Measurements from ENCODE around the gene MYL4. TPM values are rescaled to one million over a fixed set of nuclear protein-coding genes. Genes with fewer than 3 reads are reported as not detected.
"Not testable (repeated sequence)": the region's sequence is repeated elsewhere in the genome, so short reads cannot be mapped to it uniquely, and the experiment has no call there.

MYL4 gene
- total and polyA plus RNA-seq, 4 donors = 0.49 to 9.0 (median 0.56) TPM

- no peak for ATAC-seq (ENCODE audit: insufficient read depth, low FRiP score)
- H3K36me3 ChIP-seq (ENCODE audit: control insufficient read depth in 4 of 4, insufficient read depth in 4 of 4, low read length in 4 of 4) = peaks cover 10 to 28% (median 14%) of the 10 kb centered on the region in 4 donors
These were observed 36.2 kb upstream of the MYL4 start for GRCh38 chr17:47172696-47173565.

GRCh38 chr17:47174823-47175222 lies 34.3 kb upstream of the MYL4 start:
- H3K27me3 ChIP-seq (ENCODE audit: control insufficient read depth in 3 of 3, insufficient read depth in 3 of 3, low read length in 2 of 3); H3K9me3 ChIP-seq (ENCODE audit: control insufficient read depth in 4 of 4, insufficient read depth in 3 of 4, low read length in 3 of 4); H3K4me3 ChIP-seq; H3K27ac ChIP-seq (ENCODE audit: low read depth in 1 of 2, low read length in 1 of 2); DNase-seq; ATAC-seq (ENCODE audit: insufficient read depth, low FRiP score); H3K9ac ChIP-seq (ENCODE audit: insufficient read depth in 1 of 2, low read length in 2 of 2); H3K4me1 ChIP-seq (ENCODE audit: control insufficient read depth in 5 of 5, insufficient read depth in 5 of 5, low read length in 5 of 5): not testable (repeated sequence)
- peaks cover 10 to 27% (median 12%) of the 10 kb centered on the region in 4 donors for H3K36me3 ChIP-seq (ENCODE audit: control insufficient read depth in 4 of 4, insufficient read depth in 4 of 4, low read length in 4 of 4)
- 95 to 96% methylated on average over 8 of the region's 8 CpGs for WGBS, 2 donors

More at GRCh38 chr17:47172696-47173565, 36.2 kb upstream of the MYL4 start:
- 82 to 85% methylated on average over 2 of the region's 2 CpGs for WGBS, 2 donors
- no peaks in the 10 kb centered on the region for H3K9me3 ChIP-seq (ENCODE audit: control insufficient read depth in 4 of 4, insufficient read depth in 3 of 4, low read length in 3 of 4)
- no peaks in the 10 kb centered on the region for H3K27me3 ChIP-seq (ENCODE audit: control insufficient read depth in 3 of 3, insufficient read depth in 3 of 3, low read length in 2 of 3)
- H3K27ac ChIP-seq (ENCODE audit: low read depth in 1 of 2, low read length in 1 of 2) = no peak overlapping the region
- H3K4me3 ChIP-seq = no peak overlapping the region
- TF ChIP-seq CTCF (IDR thresholded peaks at IDR 0.05; ENCODE audit: control extremely low read depth, extremely low read depth) = no peak
- no peak for DNase-seq
- H3K4me1 ChIP-seq (ENCODE audit: control insufficient read depth in 5 of 5, insufficient read depth in 5 of 5, low read length in 5 of 5) = peaks cover 0 to 6% (median 0%) of the 10 kb centered on the region in 5 donors
- H3K9ac ChIP-seq (ENCODE audit: insufficient read depth in 1 of 2, low read length in 2 of 2) = no peak overlapping the region

- peaks cover 0 to 11% (median 0%) of the 10 kb centered on the region in 5 donors for H3K4me1 ChIP-seq (ENCODE audit: control insufficient read depth in 5 of 5, insufficient read depth in 5 of 5, low read length in 5 of 5)
- H3K27me3 ChIP-seq (ENCODE audit: control insufficient read depth in 3 of 3, insufficient read depth in 3 of 3, low read length in 2 of 3) = no peaks in the 10 kb centered on the region
- ATAC-seq (ENCODE audit: insufficient read depth, low FRiP score) (no peak), DNase-seq (no peak)
- H3K27ac ChIP-seq (ENCODE audit: low read depth in 1 of 2, low read length in 1 of 2) = no peak overlapping the region
- TF ChIP-seq CTCF (IDR thresholded peaks at IDR 0.05; ENCODE audit: control extremely low read depth, extremely low read depth) = no peak
- H3K36me3 ChIP-seq (ENCODE audit: control insufficient read depth in 4 of 4, insufficient read depth in 4 of 4, low read length in 4 of 4) = peaks cover 6 to 22% (median 13%) of the 10 kb centered on the region in 4 donors
- 85 to 90% methylated on average over 2 of the region's 2 CpGs for WGBS, 2 donors
- no peaks in the 10 kb centered on the region for H3K9me3 ChIP-seq (ENCODE audit: control insufficient read depth in 4 of 4, insufficient read depth in 3 of 4, low read length in 3 of 4)
- H3K4me3 ChIP-seq = no peak overlapping the region
- no peak overlapping the region for H3K9ac ChIP-seq (ENCODE audit: insufficient read depth in 1 of 2, low read length in 2 of 2)
These were observed 32.7 kb upstream of the MYL4 start for GRCh38 chr17:47176389-47176826.

GRCh38 chr17:47177261-47177660 lies 31.9 kb upstream of the MYL4 start:
- H3K27ac ChIP-seq (ENCODE audit: low read depth in 1 of 2, low read length in 1 of 2) = no peak overlapping the region
- ATAC-seq (ENCODE audit: insufficient read depth, low FRiP score) (no peak), DNase-seq (no peak)
- WGBS, 2 donors = 97% methylated on average over 7 of the region's 7 CpGs
- no peaks in the 10 kb centered on the region for H3K27me3 ChIP-seq (ENCODE audit: control insufficient read depth in 3 of 3, insufficient read depth in 3 of 3, low read length in 2 of 3)
- no peak overlapping the region for H3K4me3 ChIP-seq
- TF ChIP-seq CTCF (IDR thresholded peaks at IDR 0.05; ENCODE audit: control extremely low read depth, extremely low read depth) = no peak
- H3K9me3 ChIP-seq (ENCODE audit: control insufficient read depth in 4 of 4, insufficient read depth in 3 of 4, low read length in 3 of 4) = no peaks in the 10 kb centered on the region
- H3K4me1 ChIP-seq (ENCODE audit: control insufficient read depth in 5 of 5, insufficient read depth in 5 of 5, low read length in 5 of 5) = peaks cover 0 to 16% (median 0%) of the 10 kb centered on the region in 5 donors
- peaks cover 6 to 22% (median 15%) of the 10 kb centered on the region in 4 donors for H3K36me3 ChIP-seq (ENCODE audit: control insufficient read depth in 4 of 4, insufficient read depth in 4 of 4, low read length in 4 of 4)
- no peak overlapping the region for H3K9ac ChIP-seq (ENCODE audit: insufficient read depth in 1 of 2, low read length in 2 of 2)

Measured in lung (tissue), 12 donors.